Renal pelvis (tissue), 3 donors: ENCODE results near the gene ACTL6A. TPM values are rescaled to one million over a fixed set of nuclear protein-coding genes. Genes with fewer than 3 reads are reported as not detected.

Experiments used
- polyA plus RNA-seq, 3 donors: library from polyadenylated mRNA; unstranded; fragments of 120-200 nt; gene quantifications; one replicate each; pipeline ENCODE4 v1.2.1, GENCODE V29; 2013; ENCODE audit not compliant: insufficient read length in 3 of 3

Gene ACTL6A
- polyA plus RNA-seq, 3 donors: 93.8 to 114 (median 102) TPM

Other genes with a start within 250 kb of the ACTL6A start
- gene ZNF639, start 239.9 kb upstream of the ACTL6A start, polyA plus RNA-seq: 10 to 100 TPM; 46.0 to 55.8 (median 55.0) TPM
- gene MFN1, start 215.2 kb upstream of the ACTL6A start, polyA plus RNA-seq: 10 to 100 TPM; 48.6 to 76.9 (median 74.4) TPM
- 10 to 100 TPM; 22.1 to 23.9 (median 23.1) TPM for gene GNB4, start 111.5 kb upstream of the ACTL6A start, polyA plus RNA-seq
- gene MRPL47, start 41.7 kb downstream of the ACTL6A start, polyA plus RNA-seq: 10 to 100 TPM; 53.5 to 61.9 (median 57.6) TPM
- 100 to 1,000 TPM; 175 to 193 (median 177) TPM for gene NDUFB5, start 41.9 kb downstream of the ACTL6A start, polyA plus RNA-seq
- gene USP13, start 90.1 kb downstream of the ACTL6A start, polyA plus RNA-seq: 10 to 100 TPM; 13.2 to 14.9 (median 13.7) TPM